Activated CD4-positive, CD25-positive, alpha-beta regulatory T cell treated with anti-CD3 and anti-CD28 coated beads, Interleukin-2, amount 50 U/mL, for 24 hours (primary cell): ENCODE measurements around the gene TAS2R9.
"Not testable (repeated sequence)": the region's sequence is repeated elsewhere in the genome, so short reads cannot be mapped to it uniquely, and the experiment has no call there.

Experiments used
- ATAC-seq, 2 donors: fragments of 150-1000 bp; cut with Tn5 transposase; one replicate each; pipeline ENCODE4 v1.10.0; 2021; ENCODE audit warnings: mild to moderate bottlenecking in 1 of 2, moderate library complexity in 1 of 2

TAS2R9 gene, protein sequence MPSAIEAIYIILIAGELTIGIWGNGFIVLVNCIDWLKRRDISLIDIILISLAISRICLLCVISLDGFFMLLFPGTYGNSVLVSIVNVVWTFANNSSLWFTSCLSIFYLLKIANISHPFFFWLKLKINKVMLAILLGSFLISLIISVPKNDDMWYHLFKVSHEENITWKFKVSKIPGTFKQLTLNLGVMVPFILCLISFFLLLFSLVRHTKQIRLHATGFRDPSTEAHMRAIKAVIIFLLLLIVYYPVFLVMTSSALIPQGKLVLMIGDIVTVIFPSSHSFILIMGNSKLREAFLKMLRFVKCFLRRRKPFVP

DNA sequence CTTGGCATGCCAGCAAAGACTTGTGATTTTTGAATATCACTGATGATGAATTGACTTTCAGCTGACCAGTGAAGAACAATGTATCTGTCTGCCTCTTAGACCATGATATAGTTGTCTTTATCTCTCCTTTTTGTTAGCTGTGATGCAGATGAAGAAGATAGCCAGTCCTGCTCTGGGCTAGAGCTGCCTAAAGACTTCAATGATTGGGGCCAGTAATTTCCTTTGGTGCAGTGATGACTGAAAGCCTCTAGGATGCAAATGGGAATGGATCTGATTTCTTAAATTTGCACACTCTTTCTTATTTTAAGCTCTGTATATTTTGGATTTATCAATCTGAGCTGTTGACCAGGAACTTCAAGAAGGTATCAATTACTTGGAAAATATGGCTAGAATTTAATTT lies at the start of gene TAS2R9:
Gene TAS2R9 (minus strand): TSS at position 101 of the 400 bp plus-strand sequence. CDS start 93 bp downstream, at position 8.
- no peak for ATAC-seq

DNA sequence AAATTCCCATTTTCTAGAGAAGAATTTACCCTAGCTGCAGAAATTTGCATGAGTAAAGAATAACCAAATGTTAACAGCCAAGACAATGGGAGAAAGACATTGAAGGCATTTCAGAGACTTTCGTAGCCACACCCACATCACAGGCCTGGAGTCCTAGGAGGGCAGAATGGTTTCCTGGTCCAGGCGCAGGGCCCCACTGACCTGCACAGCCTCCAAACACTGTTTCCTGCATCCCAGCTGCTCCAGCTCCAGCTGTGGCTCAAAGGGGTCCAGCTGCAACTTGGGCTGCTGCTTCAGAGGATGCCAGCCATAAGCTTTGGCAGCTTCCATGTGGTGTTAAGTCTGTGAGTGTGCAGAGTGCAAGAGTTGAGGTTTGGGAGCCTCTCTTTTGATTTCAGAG lies 45.8 kb upstream of the TAS2R9 start:
- ATAC-seq: no peak

DNA sequence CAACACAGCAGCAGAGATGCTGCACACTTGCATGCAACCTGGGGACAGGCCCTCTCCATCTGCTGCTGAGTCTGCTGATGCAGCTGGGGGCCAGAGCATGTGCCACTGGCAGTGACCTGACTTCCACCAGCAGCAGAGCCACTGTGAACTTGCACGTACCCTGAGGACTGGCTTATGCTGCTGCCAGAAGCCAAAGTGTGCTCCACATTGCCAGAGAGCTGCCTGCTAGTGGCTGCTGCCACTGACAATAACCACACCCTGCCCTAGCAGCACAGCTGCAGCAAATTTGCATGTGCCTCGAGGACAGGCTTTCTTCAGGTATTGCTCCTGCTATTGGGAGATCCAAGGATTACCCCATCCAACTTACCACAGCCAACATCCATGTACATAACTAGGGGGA lies 43.8 kb upstream of the TAS2R9 start:
- no peak for ATAC-seq

DNA sequence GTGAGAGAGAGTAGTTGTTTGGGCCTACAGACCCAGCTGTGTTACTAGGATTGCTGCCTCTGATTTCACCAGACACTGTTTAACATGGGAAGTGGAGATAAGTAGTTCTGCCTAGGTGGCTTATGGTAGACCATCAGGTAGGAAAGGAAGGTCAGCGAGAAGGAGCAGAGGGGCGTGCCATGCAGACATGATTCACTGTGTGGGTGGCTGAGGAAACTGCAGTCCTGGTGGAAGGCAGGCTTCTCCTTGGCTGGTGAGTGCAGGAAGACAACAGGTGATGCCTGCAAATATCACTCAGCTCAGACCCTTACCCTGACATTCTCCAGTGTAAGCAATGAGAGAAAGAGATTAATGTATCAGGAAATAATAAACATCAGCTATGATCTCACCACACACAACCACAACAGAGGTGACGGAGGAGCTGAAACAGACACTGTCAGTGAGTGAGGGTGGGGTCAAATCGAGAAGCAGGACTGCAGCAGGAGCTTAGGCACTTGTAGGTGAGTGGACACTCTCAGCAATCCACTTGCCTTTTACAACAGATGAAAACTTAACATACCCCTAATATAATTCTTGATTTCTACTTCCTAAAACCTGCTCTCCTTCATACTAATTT lies 41.4 kb upstream of the TAS2R9 start:
- ATAC-seq: no peak

DNA sequence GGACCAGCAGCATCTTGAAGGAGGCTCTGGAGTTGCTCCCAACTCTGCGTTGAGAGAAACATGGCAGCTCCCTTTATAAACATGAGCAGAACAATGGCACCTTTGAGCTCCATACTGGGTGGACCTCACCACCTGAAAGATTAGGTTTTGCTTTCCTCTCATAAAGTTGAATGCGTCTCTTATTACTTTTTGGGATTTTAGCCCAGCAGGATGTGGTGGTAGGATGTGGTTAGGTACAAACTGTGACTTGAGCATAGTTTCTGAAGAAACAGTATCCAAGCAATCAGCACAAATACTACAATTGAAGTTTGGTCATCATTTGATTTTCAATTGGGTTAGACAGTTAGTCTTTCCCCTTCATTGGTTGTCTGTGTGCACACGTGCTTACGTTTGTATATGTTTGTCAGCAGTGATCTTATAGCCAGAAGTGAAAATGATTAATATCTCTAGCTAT lies 39.5 kb upstream of the TAS2R9 start, which contains the start of gene PRR4:
Gene PRR4 (minus strand): TSS at position 51 of the 454 bp plus-strand sequence. CDS start 38 bp downstream, at position 13.
- ATAC-seq: no peak

DNA sequence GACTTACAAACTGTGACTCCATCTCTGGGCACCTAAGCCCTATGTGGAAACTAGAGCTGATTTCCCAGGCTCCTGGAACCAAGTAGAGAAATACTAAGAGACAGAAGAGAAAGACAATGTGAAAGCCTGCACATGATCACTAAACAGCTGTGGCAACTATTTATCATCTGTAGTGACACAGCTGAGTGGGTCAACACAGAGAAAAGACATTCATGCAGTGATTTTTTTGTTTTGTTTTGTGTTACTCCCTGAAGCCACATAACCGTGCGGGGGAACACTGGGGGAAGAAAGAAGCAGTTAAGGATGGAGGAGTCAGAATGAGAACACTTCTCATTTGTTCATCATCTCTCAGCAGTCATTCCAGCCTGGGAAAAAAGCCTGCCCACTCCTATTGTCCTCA lies 37.8 kb upstream of the TAS2R9 start:
- ATAC-seq: no peak

DNA sequence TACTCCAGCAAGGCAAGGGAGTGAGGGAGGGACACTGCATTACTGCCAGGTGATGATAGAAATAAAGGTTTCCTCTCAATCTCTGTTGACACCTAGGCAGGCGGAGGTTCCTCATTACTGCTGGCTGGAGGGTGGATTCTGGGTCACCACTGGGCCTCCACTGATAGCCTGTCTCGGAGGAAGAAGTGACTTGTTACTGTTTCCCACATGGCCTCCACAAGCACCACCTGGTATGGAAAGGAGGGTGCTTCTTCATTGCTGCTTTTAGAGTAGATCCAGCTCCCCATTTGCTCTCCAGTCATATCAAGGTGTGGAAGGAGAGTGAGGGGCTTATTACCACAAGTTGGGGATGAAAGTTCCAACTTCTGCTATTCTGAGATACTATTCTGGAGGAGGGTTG lies 32.9 kb upstream of the TAS2R9 start:
- ATAC-seq: no peak

DNA sequence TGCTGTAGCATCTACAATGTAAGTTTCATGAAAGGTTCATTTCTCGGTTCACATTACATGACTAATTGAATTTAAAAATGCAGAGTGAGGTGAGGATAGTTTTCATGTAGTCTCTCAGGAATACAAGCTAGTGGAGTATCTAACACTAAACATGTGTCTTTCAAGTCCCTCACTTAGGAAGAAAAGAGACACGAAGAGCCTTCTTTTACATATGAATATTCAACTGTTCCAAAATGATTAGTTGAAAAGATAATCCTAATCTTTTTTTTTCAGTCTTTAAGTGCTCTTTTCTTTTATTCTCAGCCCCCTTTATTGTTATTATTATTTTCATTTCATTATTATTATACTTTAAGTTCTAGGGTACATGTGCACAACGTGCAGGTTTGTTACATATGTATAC lies 28.5 kb upstream of the TAS2R9 start:
- no peak for ATAC-seq

DNA sequence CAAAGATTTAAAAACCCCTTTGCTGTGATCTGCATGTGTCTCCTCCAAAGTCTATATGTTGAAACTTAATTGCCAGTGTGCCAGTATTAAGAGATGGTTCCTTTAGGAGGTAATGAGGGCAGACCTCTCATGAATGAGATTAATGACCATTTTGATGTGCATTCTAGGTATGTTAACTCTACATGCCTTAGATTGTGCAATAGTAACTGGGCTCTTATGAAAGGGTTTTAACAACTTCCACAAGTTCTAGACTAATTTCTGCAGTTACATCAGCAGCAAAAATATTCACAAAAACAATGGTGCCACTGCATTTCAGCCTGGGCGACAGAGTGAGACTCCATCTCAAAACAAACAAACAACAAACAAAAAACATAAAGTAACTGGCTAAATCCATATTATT lies 20.0 kb upstream of the TAS2R9 start:
- no peak for ATAC-seq

DNA sequence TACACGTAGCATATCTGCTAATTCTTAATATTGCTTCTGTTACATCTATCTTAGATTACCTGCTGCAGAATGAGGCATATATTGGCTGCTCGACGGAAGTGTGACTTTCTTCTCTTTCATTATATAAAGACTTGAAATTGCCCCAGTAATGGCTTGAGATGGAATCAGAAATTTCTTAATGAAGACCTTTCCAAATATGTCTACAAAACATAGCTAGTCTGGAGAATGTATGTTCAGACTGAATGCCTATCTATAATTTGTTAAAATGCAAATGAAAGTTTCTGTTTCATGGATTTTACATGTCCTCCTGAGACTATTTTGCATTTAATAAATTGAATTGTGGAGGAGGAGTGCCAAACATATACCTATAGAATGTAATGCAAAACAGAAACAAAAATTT lies 16.3 kb upstream of the TAS2R9 start, which contains the start of gene TAS2R10:
Gene TAS2R10 (minus strand): TSS at position 101 of the 400 bp plus-strand sequence. CDS start 89 bp downstream, at position 12.
- no peak for ATAC-seq

DNA sequence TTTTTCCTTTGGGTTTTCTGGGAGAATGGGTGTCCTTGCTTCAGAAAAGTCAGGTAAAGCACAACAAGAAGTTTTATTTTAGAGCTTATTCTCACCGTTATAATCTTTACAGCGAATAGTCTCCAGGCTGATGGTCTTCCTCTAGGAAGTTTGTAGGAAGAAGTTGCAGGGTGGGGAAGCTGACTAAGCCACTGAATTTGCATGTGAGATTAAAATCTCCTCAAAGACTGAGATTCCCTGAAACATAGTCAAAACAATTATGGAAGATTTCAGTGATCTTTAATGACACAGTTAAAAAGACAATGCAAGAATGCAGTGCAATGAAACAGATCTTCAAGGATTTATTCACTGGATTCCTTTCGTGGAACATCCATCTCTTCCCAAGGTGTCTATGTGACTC lies 15.0 kb upstream of the TAS2R9 start:
- ATAC-seq: no peak

DNA sequence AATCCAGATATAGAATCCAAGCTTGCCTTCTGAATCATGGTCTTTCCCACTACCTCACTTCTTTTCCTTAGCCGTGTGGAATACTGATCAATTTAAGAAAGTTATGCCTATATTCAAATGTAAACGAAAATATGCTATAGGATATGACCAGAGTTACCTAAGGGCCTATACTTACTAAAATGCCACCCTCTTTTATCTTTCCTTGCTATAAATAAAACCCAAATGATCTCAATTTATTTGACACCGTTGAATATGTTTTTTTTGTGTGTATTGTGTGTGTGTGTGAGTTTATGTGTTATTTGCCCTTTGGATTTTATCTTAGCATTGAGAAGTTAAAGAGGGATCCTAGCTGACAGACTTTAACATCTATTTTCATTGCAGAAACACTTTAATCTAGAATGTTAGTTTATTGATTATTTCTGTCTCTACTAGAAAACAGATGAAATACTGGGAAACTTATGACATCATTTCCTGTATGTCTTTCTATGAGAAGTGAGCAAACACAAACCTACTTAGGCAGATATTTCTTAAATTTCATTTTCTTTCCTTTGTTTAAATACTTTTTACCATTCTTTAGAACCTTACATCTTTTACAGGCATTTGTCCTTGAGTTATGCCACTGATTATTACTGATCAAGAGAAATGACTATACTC lies 2.0 kb upstream of the TAS2R9 start:
- ATAC-seq: no peak

DNA sequence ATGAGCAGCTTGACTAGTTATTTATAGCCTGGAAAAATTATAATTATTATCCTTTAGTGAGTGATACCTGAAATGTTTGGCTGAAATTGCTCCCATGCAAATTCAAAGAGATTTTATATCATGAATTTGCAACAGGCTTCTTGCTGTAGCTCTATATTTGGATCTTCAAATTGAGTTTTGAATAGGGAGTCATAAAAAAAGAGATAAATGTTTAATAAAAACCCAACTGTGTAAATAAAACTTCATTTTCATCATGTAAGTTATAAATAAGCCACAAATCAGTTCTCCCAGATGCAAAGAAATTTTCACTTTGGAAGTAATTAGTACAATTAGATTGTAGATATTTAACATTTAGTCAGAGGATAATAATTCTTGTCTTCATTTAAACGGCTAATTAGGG lies 2.8 kb downstream of the TAS2R9 start, which contains the start of gene TAS2R8:
Gene TAS2R8 (minus strand): TSS at position 101 of the 400 bp plus-strand sequence. CDS start 306 bp downstream, outside the sequence.
- ATAC-seq: no peak

DNA sequence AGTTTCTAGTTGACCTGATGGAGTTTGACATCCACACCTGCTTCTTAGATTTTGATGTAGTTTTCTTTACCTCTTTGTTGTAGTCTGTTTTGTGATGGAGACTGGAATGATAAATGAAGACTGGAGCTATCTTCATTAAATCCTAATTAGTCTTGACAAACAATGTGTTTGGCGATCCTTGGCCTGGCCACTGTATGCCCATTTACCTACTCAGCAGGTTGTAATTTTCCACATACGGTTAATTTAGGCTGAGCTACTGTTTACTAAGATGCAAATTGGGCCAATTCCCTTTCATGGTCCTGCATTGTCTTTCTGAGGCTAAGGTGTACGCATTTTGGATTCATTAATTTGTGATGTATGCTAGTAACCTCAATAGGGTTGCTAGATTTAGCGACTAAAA lies 7.4 kb downstream of the TAS2R9 start, which contains the start of gene TAS2R7:
Gene TAS2R7 (minus strand): TSS at position 41 of the 400 bp plus-strand sequence. CDS start 57 bp downstream, outside the sequence.
- no peak for ATAC-seq

DNA sequence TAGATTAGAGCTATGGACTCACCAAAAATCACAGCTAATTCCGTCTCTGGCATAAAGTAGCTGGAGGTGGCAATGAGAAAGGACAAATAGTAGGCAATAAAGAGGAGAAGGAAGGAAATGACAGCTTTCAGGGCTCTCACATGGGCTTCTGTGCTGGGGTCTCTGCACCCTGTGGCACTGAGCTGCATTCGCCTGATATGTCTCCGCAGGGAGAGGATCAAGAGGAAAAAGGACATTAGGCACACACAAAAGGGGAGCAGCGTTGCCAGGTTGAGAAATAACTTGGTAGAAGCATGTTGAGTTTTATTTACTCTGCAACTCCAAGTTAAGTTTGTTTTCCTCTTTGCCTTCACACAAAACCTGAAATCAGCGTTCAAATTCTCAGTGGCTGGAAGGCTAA lies 8.2 kb downstream of the TAS2R9 start:
- no peak for ATAC-seq

DNA sequence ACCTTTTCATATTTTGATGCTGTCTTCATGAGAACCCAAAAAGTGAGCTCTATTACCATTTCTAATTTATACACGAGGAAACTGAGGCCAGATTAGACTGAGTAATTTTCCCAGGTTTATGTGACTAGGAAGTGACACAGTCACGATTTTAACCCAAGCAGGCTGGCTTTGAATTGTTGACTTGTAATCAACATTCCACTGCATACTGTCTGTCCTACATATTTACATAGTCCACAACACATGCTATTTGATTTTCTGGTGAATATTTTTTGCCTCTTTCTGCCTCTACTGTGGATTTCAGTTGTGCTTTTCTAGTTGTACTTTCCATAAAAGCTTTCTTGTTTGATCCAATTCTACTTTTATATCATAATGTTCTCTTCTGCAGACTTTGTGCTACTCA lies 15.7 kb downstream of the TAS2R9 start:
- ATAC-seq: no peak

DNA sequence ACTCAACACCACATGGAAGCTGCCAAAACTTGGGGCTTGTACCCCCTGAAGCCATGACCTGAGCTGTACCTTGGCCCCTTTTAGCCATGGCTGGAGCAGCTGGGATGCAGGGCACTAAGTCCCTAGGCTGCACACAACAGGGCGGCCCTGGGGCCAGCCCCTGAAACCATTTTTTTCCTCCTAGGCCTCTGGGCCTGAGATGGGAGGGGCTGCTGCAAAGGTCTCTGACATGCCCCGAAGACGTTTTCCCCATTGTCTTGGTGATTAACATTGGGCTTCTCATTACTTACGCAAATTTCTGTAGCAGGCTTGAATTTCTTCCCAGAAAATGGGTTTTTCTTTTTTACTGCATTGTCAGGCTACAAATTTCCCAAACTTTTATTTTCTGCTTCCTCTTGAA lies 18.2 kb downstream of the TAS2R9 start:
- ATAC-seq: not testable (repeated sequence)

DNA sequence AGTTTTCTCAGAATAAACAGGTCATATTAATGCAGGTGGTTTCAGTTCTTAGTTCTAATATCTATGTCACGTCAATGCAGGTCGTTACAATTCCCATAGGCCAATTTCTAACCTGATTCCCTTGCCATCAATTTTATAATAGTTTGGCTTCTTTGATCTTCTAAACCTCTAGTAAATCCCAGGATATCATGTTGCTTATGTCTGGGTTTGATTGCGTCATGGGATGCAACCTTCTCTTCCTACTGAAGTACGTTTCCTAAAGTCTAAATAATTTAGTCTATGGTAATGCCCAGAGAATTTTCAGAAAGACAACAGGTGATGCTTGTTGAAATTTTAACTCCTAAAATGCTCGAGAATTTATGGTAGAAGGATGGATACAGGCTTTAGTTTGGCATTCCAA lies 26.7 kb downstream of the TAS2R9 start:
- ATAC-seq: no peak

DNA sequence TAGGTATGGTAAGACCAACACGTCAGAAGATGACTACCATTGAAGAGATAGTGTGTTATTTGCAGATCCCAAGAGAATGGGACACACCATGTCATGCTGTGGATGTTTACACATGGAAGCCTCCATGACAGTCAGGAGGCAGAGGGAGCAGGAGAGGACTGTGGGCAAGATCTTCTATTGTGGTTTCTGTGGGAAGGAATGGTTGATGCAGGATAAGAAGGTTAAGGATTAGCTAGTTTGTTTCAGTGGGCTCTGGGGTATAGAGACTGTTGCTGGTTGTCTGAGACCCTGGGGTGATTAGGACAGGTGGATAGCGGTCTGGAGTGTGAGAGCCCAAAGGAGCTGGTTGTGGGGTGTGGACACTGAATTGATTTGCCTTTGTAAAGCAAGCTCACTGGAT lies 30.9 kb downstream of the TAS2R9 start:
- ATAC-seq: no peak

DNA sequence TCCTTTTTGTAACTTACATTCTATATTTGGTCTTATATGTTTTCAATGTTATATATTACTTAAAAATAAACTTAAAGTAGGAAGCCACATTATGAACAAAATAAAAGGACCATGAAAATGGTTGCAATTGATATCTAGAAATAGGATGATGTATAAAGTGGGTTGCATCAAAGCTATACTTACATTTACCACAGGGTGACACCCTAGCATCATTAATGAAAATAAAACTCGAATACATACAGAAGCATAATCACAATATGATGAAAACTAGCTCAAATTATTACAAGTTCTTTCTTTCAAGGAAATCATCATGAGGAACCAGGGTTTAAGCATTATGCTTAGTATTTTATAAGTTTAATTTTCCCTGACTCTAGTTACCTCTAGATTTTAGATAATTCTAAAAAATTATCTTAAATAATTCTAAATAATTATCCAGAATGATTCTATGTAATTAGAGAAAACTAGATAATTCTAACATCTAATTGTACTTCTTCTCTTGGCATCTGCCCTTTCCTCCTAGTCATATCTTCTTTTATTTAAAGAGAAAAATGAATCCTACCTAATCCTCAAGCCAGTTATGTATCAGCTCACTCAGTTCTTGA lies 38.7 kb downstream of the TAS2R9 start:
- ATAC-seq: peak in 1 of 2 donors; percentile 51

DNA sequence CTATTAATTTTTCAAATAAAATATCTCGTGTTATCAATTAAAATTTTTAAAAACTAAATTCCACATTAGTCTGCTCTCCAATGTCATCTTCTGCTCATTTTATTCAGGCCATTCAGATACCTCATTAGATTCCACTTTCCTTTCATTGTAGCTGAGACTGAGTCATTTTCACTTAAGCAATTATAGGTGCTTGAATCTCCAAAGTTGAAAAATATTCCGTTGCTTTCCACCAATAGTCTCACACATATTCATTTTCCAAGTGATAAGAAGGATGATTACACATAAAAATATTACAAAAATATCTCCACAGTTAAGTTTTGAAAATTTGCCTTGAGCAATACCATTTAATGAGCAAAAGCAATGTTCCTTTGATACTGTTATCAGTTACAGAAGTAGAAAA lies 50.3 kb downstream of the TAS2R9 start:
- ATAC-seq: no peak
